Measurements from ENCODE around the gene NACC2.

GRCh38 chr9:136108648-136109266, 13.7 kb upstream of the NACC2 start:
- no peak for TF ChIP-seq CTCF (optimal IDR thresholded peaks at IDR 0.05 in 1 of 3, IDR thresholded peaks at IDR 0.05 in 1 of 3, conservative IDR thresholded peaks at IDR 0.05 in 1 of 3; ENCODE audit: extremely low read depth in 1 of 3, insufficient read depth in 2 of 3, low read length in 3 of 3)
- no peak for TF ChIP-seq EZH2 (IDR thresholded peaks at IDR 0.05; ENCODE audit: low read length)
